ENCODE measurements around the gene BTN2A1.

DNA sequence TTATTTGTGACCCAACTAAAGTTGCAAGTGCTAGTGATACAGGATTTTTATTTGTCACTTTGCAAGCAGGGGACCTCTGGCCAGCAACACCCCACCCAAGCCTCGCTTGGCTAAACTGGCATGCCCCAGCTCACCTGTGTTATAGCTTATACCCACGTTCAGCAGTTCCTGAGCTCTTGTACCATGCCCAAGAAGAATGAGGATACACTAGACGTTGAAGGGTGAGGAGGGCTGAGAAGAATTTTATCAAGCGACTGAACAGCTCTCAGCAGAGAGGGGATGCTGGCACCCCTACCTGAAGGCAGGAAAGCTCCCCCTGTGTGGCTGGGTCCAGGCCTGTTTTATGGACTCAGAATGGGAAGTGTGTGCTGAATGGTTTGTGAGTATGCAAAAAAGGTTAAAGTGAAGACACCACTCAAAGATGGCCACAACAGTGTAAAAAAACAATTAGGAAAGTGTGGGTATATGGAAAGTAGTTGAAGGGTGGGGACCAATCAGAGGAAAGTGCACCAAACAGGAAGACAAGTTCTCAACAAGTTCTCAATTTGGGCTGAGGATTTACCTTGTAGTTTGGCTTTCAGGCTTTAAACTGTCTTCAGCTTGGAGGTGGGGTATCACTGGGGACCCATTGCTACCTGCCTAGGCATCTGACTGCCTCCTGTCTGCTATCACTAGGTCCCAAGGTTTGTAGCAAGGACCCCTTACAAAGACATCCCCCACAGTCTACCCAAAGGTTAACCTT, 15.0 kb downstream of the BTN2A1 start:
- TF ChIP-seq POLR2AphosphoS5 (IDR thresholded peaks at IDR 0.05; ENCODE audit: low read depth, low read length) (no peak), TAF1 (IDR thresholded peaks at IDR 0.05; ENCODE audit: borderline replicate concordance, low read depth, low read length) (no peak)
